ELF-1 (cell line): ENCODE results near the gene MMP24.

Experiments used
- DNase-seq: peaks from one replicate; pipeline ENCODE4 v3.0.0-alpha.2; 2016; ENCODE audit warnings: low read depth, low spot score

The MMP24 gene

DNA sequence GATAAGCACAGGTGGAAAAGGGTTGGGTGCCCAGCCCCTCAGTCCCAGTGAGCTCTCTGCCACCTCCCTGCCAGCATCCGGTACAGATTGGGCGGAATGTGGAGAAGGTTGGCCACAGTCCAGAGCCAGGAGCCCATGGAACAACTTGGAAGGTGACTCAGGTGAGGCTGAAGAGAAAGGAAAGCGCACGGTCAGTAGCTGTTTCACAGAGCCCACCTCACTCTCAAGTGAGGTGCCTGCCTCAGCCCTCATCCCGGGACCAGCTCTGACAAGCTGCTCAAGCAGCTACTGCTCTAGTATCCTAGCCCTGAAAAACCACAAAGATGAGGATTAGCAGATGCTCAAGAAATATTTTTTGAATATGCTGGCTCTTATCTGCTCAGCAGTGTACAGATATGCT lies 52.5 kb downstream of the MMP24 start:
- DNase-seq: no peak

DNA sequence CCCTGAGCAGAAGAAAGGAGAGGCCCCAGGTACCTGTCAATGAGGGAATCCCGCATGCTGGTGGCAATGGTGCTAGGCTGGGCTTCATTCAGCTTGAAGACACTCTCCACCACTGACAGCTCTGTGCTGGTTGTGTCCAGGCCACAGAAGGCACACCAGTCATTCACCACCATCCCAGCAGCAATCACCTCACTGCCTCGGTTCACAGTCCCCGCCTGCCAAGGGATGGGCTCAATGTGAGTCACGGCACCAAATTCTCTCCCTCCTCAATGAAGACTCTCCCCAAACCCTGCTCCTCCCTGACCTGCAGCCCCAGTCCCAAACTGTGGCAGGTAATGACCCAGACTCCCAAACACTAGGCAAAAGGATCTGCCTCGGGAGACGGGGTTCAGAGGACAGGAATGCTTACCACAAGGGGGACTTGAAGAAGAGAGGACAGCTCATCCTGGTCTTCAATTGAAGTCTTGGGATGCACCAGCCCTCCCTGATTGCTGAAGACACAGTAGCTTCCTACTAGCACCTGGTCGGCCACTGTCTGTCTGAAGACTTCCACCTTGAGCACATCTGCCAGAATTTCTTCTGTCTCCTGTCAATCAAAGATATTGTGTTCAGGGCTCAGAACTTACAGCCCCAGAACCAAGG lies 53.2 kb downstream of the MMP24 start:
- no peak for DNase-seq

DNA sequence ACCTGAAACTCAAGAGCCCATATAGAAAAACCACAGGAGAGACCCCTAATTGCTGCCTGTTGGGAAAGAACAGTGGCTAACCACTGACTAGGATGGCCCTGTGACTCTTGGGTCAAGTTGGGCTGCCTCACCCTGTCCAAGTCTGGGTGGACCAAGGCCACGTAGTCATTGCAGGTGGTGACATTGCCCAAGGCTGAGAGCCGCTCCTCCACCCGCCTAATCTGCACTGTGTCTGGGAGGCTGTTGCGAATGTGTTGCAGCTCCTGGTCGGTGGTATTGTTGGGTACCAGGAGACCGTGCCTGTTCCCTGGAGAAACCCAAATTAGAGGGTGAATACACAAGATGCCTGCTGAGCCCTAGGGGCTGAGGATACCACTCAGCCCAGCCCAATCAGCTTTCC lies 54.0 kb downstream of the MMP24 start:
- DNase-seq: no peak

DNA sequence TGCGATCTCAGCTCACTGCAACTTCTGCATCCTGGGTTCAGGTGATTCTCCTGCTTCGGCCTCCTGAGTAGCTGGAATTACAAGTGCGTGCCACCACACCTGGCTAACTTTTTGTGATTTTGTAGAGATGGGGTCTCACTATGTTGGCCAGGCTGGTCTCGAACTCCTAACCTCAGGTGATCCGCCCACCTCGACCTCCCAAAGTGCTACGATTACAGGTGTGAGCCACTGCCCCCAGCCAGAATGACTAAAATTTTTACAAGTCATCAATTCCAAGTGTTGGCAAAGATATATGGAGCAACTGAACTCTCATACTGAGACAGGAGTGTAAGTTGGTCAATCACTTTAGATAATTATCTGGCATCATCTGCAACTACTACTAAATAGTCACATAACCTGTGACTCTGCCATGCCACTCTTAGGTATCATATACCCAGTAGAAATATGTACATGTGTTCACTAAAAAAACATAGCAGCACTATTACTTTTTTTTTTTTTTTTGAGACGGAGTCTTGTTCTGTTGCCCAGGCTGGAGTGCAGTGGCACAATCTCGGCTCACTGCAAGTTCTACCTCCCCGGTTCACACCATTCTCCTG lies 55.1 kb downstream of the MMP24 start:
- DNase-seq: no peak

DNA sequence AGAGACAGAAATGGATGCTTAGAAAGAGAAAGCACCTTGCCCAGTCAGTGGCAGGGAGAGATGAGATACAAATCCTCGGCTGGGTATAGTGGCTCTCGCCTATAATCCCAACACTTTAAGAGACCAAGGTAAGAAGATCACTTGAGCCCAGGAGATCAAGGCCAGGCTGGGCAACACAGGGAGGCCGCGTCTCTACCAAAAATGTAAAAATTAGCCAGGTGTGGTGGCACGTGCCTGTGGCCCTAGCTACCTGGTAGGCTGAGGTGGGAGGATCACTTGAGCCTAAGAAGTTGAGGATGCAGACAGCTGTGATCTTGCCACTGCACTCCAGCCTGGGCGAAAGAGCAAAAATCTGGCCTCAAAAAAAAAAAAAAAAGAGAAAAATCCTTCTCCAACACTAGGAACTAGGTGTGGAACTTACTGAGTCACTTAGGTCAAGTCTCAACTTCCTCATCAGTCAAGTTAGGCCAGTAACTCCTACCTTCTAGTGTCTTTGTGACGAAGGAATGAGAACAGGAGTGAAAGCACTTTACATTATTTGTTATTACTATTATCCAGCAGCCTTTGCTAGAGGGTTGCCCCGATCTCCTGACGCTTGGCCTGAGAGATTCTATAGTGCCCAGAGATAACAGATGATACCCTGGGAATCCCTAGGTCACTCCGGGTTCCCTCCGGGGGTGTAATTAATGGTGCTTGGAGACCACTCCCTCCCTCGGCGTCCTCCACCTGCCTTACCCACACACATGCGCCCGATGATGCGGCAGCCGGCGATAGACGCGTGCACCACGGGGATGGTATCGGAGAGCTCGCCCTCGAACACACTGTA lies 57.2 kb downstream of the MMP24 start:
- no peak for DNase-seq

DNA sequence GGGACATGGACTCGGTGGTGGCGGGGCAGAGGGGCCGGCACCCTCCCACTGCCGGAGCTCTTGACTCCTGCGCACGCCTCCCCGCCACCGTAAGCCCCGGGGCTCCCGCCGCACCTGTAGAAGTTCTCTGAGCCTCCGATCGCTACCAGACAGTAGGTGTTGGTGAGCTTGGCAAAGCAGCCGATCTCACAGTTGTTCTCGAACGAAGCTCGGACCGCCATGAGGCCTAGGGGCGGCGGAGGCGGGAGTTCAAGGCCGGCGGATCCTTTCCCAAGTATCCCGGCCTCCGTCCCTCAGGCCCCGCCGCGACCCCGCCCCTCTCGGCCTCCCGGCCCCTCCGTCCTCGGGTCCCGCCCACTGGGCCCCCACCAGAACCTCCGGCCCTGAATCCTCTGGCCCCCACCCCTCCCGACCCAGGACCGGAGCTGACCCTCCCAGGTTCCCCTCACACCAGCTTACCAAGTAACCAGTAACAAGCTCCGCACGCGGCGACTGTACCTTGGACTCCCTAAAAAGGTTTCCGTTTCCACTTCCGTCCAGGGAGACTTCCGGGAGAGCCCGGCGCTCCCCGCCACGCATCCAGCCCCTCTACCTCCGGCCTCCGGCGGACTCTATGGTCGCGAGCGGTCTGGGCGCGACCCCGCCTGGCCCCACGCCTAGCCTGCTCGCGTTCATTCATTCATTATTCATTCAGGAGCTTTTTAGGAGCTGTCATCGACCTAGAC lies 57.9 kb downstream of the MMP24 start, which contains the start of gene EIF6:
Gene EIF6, minus strand, starts transcription at position 506 of the 725 bp plus-strand sequence. Its CDS starts 285 bp downstream, at position 221.
- peak; percentile 94 for DNase-seq

DNA sequence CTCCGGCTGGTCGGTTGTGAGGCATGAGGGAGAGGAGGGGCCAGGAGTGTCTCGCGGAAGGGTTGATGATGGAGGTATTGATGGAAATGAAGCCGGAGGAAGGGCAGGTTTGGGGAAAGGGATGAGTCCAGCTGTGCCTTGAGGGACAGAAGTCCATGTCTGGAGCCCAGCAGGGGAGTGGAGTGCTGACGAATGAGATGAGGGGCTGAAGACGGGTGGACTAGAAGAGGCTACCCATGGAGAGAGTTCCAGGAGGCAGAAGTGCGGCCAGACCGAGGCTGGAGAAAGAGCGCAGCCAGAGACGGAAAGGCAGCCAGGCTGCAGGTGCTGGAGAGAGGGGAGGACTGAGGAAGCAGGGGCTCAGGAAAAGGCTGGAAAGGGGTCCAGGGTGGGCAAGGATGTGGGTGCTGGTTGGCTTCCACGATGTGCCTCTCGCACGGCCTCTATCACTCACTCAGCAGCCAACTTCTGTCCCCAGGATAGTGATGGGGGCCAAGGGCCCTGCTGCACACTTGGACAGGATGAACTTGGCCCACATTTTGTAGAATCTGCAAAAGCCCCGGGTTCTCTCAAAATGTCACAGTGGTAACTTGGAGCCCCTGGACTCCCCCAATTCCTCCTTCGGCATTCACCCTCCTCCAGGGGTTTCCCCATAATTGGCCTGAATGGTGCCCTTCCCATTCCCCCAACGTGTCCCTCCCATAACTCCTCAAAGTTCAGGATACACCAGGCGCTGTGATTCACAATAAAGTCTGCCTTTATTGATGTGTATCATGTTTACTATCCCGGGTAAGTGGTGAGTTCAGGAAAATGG lies 58.7 kb downstream of the MMP24 start:
- DNase-seq: no peak

DNA sequence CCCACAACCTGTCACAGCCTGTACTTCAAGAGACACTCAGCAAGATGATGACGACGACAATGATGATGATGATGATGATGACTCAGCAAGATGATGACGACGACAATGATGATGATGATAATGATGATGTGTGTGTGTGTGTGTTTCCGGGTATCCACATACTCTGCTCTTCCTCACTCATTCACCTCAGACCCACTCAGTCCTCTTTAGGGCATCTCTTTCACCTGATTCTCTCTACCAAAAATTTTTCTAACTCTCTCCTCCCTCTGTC lies 59.3 kb downstream of the MMP24 start:
- DNase-seq: no peak

DNA sequence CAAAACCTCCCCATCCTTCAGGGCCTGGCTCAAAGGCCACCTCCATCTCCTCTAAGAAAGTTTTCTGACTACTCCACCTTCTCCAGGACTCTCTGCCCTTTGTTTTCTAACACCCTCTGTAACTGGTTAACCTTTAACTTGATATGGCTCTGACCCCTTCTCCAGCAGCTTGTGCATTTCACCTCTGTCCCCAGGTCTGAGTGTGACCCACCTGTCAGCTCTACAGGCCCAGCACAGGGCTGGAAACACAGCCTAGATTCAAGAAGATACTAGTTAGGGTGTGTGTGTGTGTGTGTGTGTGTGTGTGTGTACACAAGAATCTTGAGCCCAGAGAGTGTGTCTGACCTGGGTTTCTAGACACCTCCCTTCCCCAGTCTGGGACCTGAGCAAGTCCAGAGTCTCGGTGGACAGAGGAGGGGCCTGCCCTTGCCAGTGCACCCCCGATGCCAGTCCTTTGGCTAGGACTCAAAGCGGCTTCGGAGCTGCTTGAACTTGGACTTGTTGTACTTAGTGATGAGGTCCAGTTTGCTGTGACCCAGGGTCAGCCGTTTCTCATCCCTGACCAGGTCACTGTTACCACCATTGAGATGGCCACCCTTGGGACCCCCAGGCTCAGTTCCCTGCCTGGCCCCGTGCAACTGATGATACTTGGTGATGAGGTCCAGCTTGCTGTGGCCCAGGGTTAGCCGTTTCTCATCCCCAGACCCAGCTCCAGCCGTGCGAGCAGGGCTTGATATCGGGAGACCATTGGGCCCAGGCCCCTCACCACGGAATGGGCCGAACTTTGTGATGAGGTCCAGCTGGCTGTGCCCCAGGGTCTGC lies 59.8 kb downstream of the MMP24 start:
- DNase-seq: no peak

DNA sequence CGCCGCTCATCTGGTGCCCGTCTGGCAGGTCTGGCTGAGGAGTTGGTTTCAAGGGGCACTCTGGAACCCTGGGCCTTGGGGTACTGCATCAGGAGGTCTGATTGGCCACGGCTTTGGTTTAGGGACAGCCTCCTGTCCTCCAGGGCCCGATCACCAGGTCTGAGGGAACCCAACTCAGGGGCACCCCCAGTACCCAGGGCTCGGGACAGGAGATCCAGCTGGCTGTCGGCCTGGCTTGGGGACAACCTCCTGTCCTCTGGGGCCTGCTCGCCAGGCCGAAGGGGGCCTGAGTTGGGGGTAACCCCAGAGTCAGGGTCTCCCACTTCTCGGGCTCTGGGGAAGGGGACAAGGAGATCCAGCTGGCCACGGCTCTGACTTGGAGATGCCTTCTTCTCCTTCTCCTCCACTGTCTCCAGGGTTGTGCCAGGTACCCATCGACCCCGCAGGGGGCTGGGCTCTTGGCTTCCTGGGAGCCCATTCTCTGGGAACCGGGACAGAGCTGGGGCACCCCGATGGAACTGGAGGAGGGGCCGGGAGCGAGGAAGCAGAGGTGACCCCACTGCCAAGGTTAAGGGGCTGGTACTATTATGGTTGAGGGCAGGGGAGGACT lies 60.5 kb downstream of the MMP24 start:
- DNase-seq: no peak

DNA sequence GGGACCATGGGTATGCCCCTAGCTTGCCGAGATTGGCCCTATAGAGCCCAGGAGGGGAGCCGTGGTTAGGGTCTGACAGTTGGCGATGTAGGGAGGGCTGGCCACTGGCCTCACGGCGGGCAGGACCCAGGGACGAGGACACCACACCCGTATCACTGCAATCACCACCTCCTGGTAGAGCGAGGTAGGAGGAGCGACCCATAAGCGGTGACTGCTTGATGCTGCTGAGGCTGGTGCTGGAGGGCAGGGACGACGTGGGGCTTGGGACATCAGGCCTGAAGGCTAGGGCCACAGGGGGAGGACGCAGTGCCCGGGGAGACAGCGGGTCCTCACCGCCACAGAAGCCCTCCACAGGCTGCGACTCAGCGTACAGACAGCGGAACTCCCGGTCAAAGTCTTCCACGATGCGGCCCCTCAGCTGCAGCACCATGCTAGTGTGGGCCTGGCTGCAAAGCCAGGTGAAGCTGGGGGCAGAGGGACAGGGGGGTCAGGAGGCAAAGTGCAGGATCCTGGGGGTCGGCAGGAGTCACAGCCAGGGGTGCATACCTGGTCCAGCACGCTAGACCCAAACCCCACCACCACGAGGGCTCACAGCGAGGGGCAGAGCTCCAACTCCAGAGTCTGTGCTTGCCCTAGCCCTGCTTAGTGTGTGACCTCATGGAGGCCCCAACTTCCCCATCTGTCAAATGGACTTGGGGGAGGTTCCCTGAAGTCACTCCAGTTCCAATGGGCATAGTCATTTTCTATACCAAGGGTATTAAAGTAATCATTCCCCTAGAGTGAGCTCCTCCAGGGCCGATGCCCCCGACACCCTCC lies 61.2 kb downstream of the MMP24 start:
- no peak for DNase-seq

DNA sequence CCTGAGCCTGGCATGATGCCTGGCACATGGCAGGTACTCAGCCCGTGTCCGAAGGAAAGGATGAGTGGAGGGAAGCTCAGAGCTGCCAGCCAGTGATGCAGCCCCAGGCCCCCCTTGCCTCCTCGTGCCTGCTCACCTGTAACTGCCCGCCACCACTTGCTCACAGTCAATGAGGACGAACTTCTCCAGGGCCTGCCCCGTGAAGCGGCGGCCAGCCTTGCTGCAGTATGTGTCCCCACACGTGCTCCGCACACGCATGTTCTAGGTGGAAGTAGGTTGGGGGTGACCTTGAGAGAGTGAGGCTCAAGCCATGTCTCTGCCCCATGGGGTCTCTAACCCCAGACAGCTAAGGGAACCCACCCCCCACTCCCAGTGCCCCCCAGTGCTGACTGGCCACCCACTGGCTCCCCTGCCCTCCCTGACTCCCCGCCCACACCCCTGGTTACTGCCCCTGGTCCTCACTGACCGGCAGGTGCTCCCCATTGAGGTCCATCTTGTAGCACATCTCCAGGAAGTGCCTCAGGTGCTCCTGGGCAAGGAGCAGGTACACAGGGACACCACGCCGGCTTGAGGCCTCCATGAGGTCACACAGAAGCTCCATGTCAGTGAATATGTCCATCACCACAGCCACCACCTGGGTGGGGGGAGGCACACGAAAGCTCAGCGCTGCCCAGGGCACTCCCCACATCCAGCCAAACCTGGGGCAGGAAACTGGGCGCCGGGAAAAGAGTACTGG lies 62.0 kb downstream of the MMP24 start:
- no peak for DNase-seq

DNA sequence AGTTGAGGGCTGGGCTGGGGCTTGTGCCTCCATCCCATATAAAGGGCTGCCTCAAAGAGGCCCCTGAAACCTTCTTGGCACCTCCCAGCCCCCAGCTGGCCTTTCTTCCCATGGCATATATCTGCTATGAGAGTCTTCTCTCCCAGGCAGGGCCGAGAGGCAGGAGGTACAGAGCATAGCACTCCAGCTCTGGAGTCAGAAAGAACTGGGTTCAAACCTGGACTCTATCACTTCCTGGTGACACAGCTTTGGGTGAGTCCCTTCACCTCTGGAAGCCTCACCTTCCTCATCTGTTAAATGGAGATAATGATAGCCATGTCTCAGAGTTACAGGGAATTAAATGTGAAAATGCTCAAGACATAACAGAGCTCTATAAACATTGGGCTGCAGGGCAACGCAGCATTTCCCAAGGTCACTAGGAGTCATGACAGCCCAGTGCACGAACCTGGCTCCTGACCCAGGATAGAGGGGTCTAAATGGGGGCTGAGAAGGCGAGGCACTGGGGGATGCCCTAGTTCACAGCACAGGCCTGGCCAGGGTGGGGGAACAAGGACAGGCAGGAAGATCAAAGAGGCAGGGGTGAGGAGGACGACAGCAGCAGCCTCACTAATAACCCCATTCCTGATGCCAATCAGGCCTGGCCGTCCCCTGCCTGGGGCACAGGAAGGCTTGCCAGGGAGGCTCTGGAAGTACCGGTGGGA lies 63.8 kb downstream of the MMP24 start:
- DNase-seq: no peak

DNA sequence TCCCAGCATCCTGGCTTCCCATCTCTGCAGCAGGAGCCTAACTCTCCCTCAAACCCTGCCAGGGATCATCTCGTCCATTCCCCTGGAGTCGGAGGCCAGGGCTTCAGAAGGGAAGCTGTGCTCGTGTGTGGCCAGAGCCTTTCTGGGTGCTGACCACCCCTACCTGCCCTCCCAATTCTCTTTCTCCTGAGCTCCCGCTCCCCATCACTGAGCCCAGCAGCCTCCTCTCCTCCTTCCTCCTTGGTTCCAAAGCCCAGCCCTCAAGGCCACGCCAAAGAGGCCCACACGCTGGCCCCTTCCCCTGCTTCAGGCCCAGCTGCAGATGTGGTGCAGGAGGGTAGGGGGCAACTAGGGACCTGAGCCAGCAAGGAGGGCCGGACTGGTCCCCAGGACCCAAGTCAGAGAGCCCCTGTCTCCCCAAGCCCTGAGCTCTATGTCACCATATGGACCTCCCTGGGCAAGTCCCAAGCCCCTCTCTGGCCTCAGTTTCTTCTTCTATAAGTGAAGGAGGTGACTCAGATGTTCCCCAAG lies 64.5 kb downstream of the MMP24 start:
- DNase-seq: no peak

DNA sequence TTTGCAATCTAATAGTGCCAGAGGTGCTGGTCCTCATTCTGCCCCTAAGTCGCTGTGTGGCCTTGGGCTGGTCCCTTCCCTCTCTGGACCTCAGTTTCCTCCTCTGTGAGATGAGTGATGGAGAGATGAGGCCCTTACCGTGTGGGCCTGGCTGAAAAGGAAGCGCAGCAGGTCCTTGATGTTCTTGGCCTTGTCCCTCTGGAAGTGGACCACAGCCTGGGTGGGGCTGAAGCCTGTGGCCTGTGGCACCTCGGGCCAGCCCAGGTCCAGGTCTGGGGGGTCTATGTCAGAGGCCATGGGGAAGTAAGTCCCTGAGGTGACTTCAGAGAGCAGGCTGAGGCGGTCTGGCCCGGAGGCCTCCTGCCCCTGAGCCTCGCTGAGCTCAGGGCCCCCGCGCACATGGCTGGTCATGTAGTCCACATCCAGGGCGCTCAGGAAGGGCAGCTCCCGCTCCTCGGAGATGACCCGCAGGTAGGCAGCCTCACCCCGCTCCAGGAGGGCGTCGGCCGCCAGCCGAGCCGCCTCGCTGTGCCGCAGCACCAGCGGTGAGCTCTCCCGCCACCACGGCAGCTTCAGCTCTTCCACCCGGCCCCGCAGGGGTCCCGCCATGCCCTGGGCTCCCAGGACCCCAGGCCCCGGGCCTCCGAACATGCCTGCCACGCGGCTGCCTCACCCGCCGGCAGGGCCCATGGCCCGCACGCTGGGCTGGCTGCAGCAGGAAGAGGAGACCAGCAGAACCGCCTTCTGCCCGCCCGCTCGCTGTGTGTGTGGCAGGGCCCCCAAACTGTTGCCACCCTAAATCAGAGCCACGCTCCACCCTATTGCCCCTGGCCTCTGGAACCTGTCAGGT lies 65.4 kb downstream of the MMP24 start, which contains the start of gene FAM83C:
Gene FAM83C, minus strand, starts transcription at position 772 of the 850 bp plus-strand sequence. Its CDS starts 121 bp downstream, at position 651.
- DNase-seq: no peak

DNA sequence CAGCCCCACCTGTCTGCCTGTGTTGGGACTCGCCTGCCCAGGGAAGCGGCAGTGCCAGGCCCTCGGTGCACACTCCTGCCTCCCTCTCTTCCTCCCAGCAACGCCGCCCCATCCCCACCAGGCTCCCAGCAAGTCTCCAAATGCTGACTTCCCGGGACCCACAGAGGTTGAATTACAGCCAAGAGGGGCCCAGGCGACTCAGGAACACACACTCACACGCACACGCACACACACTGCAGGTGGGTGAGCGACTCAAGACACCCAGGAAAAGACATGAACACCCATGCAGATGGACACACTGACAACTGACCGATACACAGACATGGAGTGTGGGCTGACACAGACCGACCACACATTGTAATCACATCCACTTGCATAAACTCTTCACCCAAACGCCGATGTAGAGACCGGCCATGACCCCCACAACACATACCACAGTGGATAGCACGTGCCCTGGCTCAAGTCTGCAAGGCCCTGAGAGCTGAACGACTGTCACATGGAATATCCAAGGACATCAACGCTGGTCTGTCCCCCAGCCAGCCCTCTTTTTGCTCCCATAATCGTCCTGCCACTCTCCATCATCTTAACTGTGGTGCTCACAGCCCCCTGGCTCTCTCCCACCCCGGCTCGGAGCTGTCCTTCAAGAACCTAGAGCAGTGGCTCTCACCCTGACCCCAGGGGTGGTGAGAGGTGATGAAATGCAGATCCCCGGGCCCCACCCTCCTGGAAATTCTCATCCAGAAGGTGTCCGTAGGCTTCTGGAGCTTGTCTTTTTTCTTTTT lies 66.2 kb downstream of the MMP24 start:
- DNase-seq: no peak
